HG03575 (cell line): ENCODE data around the gene ZNF22.

Experiments used
- ATAC-seq: cut with Tn5 transposase; IDR thresholded peaks from one replicate; pipeline ENCODE4 v1.9.1; 2021; ENCODE audit not compliant: unreplicated experiment, insufficient number of reproducible peaks, low FRiP score; ENCODE audit errors: extremely low read depth

ZNF22 gene

GRCh38 chr10:44963772-44964633 is 36.7 kb upstream of the ZNF22 start:
- no peak for ATAC-seq

- ATAC-seq, result no peak
These were observed 35.6 kb upstream of the ZNF22 start for GRCh38 chr10:44965104-44965503.

GRCh38 chr10:44965651-44966097 is 35.0 kb upstream of the ZNF22 start:
- no peak for ATAC-seq

GRCh38 chr10:44966129-44966815 is 34.5 kb upstream of the ZNF22 start:
- no peak for ATAC-seq

GRCh38 chr10:44966816-44967509 is 33.8 kb upstream of the ZNF22 start:
- no peak for ATAC-seq

- ATAC-seq, result no peak
These were observed 33.1 kb upstream of the ZNF22 start for GRCh38 chr10:44967616-44968015.

- no peak for ATAC-seq
These were observed 32.6 kb upstream of the ZNF22 start for GRCh38 chr10:44968091-44968490.

- ATAC-seq, result no peak
These were observed 32.0 kb upstream of the ZNF22 start for GRCh38 chr10:44968500-44969400.

- ATAC-seq, result no peak
These were observed 30.9 kb upstream of the ZNF22 start for GRCh38 chr10:44969854-44970253.

GRCh38 chr10:44970812-44971395 is 29.8 kb upstream of the ZNF22 start:
- ATAC-seq, result no peak

GRCh38 chr10:44971434-44971833 is 29.3 kb upstream of the ZNF22 start:
- no peak for ATAC-seq

- no peak for ATAC-seq
These were observed 28.6 kb upstream of the ZNF22 start for GRCh38 chr10:44971935-44972757.

- ATAC-seq, result no peak
These were observed 27.8 kb upstream of the ZNF22 start for GRCh38 chr10:44972874-44973306.

- no peak for ATAC-seq
These were observed 27.2 kb upstream of the ZNF22 start for GRCh38 chr10:44973323-44974081.

- no peak for ATAC-seq
These were observed 26.6 kb upstream of the ZNF22 start for GRCh38 chr10:44974082-44974627.

GRCh38 chr10:44974628-44975430 is 25.9 kb upstream of the ZNF22 start:
- no peak for ATAC-seq
